ENCODE measurements around the gene CYP2R1.

CYP2R1 gene, protein sequence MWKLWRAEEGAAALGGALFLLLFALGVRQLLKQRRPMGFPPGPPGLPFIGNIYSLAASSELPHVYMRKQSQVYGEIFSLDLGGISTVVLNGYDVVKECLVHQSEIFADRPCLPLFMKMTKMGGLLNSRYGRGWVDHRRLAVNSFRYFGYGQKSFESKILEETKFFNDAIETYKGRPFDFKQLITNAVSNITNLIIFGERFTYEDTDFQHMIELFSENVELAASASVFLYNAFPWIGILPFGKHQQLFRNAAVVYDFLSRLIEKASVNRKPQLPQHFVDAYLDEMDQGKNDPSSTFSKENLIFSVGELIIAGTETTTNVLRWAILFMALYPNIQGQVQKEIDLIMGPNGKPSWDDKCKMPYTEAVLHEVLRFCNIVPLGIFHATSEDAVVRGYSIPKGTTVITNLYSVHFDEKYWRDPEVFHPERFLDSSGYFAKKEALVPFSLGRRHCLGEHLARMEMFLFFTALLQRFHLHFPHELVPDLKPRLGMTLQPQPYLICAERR

DNA sequence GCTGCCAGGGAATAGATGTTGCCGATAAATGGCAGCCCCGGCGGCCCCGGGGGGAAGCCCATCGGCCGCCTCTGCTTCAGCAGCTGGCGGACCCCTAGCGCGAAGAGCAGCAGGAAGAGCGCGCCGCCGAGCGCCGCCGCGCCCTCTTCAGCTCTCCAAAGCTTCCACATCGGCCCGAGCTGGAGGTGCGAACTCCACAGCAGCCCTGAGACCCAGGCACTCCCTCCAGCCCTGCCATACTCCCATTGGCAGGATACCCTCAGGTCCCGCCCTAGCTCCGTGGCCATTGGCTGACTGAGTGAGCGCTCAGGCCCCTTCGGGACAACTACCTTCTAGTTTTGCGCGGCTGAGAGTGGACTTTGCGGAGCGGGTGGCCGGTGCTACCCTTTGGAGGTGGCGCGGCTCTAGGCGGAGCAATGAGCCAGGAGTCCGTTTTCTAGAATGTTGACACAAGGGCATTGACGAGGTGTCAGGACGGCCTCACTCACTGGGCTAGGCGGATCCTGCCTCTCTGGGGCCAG, at the start of gene CYP2R1:
Gene CYP2R1, minus strand, starts transcription at position 196 of the 521 bp plus-strand sequence. Its CDS starts 26 bp downstream, at position 170.
- intact Hi-C loops (cut with DNase I), result loop anchor here (5.0 kb wide), 1 partner anchor 370 kb away; the partner anchor contains the start of gene PSMA1
- peak; percentile 89 to 99 (median 94) for DNase-seq

DNA sequence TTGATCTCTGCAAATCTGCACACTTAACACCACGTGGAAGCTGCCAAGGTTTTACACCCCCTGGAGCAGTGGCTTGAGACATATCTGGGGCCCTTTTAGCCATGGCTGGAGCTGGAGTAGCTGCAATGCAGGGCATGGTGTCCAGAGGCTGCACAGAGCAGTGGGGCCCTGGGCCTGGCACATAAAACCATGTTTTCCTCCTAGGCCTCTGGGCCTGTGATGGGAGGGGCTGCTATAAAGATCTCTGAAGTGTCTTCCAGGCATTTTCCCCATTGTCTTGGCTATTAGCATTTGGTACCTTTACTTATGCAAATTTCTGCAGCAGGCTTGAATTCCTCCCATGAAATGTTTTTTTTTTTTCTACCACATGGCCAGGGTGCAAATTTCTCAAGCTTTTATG, 46.9 kb upstream of the CYP2R1 start:
- no peak for DNase-seq
- intact Hi-C loops (cut with DNase I), result no loop called here

DNA sequence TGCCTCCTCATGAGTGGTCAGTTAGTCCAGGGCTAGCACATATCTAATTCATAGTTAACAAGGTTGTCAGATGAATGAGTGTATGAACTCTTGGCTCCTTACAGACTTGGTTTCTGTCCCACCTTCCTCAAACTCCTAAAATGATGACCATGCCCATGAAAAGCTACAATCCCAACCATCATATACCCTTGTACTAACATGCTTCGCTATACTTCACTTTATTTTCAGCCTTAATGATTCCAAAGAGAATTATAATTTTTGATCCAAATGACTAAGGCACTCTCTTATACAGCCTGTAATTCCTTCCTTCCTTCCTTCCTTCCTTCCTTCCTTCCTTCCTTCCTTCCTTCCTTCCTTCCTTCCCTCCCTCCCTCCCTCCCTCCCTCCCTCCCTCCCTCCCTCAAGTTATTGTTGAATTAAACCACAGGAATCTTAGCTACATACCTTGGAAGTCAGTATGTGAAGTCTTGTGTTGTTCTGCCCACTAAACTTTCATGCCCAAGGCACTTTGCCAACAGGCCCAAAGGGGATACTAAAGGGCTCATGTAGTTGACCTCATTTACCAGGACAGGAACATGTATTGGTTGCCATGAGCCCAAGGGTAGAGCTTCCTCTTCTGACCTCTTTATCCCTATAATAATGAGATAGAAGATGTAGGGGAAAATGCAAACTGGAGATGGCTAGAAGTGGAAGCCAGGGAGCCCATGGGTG, 42.8 kb upstream of the CYP2R1 start:
- DNase-seq, result no peak
- intact Hi-C loops (cut with DNase I), result no loop called here

DNA sequence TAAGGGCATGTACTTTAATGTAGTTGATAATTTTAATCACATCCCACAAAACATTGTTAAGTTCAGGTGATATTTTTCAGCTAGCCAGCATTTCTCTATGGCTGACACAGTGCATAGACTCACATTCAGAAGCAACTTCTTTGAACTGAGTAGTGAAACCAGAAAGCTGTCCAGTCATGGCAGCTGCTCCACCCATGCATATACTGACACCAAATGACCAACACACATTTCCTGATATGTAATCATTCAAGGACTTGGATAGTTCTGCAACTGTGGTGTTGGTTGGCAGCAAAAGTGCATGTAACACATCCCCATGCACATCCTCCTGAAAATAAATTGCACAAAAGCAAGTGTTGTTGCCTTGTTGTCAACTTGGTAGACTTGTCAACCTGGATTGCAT, 40.4 kb upstream of the CYP2R1 start:
- intact Hi-C loops (cut with DNase I), result no loop called here

DNA sequence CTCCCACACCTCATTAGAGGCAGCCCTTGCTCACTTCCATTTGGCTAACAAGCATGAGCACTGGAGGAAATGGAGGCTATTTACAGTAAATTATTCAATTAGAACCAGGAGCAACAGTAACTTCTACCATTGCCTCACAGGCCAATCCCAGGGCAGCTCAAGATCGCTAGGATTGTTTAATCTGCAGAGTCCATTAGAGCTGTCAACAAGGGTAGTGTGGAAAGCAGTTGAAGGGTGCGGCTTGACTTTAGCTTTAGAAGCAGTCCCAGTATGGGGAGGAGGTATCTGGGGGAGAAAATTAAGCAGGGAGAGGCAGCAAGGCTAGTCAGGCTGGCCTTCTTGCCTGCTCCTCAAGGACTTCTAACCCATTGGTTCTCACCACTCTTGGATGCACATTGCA, 38.3 kb upstream of the CYP2R1 start:
- intact Hi-C loops (cut with DNase I), result no loop called here
- DNase-seq, result no peak

More for the DNA sequence above, 40.4 kb upstream of the CYP2R1 start:
- no peak for DNase-seq

DNA sequence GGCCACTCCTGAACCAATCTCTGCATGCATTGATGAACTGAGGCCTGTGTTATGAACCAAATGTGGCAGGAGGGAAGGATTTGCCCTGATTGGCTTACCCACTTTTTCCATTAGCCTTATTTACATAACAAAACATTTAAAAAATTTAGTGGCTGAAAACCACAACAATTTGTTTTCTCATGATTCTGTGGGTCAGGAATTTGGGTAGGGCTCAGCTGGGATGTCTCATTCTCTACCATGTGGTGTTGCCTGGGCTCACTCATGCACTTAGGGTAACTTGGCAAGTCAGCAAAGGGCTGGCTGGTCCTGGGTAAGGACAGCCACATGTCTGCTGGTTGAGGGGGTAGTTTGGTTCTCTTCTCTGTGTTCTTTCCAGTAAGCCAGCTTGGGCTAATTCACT, 35.1 kb upstream of the CYP2R1 start:
- intact Hi-C loops (cut with DNase I), result no loop called here
- no peak for DNase-seq

DNA sequence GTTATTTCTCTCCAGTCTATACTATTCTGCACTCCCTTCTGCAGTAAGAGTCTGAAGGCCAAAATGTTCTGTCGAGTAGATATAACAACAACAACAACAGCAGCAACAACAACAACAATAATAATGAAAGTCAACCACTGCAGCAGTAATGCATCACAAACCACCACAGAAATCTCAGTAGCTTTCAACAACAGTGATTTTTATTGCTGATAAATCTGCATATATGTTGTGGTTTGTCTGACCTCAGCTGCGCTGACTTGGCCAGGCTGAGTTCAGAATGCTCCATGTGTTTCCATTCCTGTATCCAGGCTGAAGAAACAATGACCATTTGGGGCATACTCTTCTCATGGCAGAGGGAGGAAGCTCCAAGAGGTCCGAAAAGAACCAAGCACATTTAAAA, 32.3 kb upstream of the CYP2R1 start:
- intact Hi-C loops (cut with DNase I), result no loop called here
- DNase-seq, result no peak

DNA sequence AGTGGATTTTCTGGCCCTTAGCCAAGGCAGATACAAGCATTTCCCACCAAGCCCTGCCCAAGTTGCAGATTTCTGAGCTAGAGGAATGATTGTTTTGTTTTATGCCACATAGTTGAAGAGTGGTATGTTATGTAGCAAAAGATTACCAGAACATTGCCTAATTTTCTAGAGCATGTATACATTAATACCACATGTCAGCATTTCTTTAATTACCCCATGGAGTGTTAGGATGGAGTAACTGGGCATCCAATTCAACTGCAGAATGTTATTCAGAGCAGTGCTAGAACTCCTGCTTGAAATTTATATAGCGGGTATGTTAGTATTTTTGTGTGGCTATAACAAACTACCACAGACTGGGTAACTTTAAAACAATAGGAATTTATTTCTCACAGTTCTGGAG, 24.4 kb upstream of the CYP2R1 start:
- intact Hi-C loops (cut with DNase I), result no loop called here
- no peak for DNase-seq

DNA sequence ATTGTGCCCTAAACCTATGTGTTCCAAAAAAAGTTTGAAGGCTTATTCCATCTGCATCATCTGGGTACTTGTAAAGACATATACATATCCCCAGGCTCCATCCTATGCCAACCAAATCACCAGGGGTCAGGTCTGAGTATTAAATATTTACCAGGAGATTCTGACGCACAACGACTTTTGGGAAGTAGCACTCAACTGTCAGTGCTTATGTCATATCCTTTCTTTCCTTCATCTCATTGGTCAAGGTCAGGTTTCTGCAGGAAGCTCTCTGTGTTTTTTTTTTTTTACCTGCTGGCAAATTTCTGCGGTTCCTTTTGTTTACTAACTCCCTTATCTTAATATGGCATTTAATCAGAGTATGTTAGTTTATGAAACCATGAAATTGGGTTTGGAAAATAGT, 22.5 kb upstream of the CYP2R1 start:
- intact Hi-C loops (cut with DNase I), result no loop called here
- no peak for DNase-seq

DNA sequence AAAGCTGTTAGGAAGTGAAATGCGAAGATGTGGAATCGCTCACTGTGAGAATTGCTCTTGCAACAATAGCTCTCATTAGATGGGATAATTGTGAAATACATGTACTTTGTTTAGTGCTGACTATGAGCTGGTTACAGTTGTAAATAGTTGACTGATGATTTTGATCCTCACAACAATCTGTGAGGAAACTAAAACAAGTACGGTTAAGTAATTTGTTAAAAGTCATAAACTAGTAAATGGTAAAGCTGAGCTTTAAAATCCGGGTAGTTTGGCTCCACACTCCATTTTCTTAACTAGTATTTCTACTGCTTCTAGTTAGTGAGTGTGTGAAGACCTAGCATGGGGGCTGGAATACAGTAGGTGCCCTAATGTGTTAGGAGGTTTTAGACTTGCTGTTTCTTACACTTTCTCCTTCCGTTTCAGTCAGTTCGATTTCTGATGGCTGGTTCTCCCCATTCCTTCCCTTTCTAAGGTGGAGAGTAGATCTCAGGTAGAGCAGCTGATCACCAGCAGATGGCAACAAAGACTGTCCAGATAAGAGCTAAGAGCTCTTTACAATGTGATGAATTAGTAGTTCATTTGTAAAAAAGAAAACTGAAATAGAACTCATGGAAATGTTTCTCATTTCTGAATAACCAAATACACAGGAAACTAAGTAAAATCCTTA, 16.3 kb upstream of the CYP2R1 start:
- peak in 3 of 10 donors; percentile 26 to 72 (median 28) for DNase-seq
- intact Hi-C loops (cut with DNase I), result loop anchor here (1.0 kb wide), 1 partner anchor 300 kb away; no protein-coding TSS in a partner anchor

DNA sequence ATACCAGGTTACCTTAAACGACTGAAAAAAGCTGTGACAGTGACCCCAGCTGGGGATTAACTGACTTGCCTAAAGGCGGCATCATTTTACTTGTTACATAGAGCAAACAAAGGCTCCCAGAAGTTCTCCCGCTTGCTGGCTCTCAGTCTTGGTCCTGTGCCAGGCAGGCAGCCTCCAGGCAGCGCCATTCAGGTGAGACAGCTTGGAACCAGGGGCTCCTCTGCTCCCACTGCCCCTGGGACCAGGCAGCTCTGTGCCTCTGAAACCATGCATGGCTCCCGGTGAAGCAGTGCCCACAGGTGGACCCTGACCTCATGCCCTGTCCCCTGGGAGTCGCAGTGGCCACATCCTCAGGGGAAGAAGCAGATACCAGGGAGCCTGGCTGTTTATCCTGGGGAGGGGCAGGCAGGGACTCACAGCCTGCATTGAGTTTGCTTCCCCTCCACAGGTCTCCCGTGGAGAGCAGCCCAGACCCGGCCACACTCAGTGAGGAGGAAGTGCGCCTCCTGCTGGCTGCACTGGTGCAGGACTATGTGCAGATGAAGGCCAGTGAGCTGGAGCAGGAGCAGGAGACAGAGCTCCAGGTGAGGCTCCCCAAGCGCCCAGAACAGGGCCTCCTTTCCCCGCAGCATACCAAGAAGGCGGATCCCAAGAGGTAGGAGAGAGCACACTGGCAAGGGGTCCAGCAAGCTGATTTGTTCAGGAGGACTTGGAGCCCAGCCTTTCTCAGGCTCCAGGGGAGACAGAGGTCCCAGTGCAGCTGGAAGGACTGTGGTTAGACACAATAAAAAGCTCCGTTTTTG, 15.6 kb upstream of the CYP2R1 start:
- peak; percentile 52 to 96 (median 82) for DNase-seq
- intact Hi-C loops (cut with DNase I), result loop anchor here (1.0 to 2.0 kb wide), 3 partner anchors 117 to 371 kb away; no protein-coding TSS in a partner anchor

DNA sequence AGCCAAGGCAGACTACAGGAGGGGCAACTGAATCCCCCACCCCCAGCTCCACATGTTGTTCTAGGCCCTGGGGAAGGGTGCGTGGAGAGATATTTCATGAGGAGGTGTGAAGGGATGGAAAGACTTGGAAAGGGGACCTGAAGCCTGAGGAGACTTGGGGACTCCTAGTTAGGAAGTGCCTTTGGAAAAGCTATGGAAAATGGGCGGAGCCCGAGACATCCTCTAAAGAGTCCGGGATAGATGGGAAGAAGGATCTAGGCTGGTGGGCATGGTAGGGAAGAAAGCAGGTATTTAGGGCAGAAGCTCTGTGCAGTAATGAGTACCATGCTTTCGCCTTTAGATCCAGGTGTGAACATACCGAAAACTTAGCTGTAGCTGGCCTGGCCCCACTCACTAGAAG, 15.0 kb upstream of the CYP2R1 start:
- intact Hi-C loops (cut with DNase I), result loop anchor here (1.0 to 2.0 kb wide), 2 partner anchors 117 to 370 kb away; no protein-coding TSS in a partner anchor
- no peak for DNase-seq

DNA sequence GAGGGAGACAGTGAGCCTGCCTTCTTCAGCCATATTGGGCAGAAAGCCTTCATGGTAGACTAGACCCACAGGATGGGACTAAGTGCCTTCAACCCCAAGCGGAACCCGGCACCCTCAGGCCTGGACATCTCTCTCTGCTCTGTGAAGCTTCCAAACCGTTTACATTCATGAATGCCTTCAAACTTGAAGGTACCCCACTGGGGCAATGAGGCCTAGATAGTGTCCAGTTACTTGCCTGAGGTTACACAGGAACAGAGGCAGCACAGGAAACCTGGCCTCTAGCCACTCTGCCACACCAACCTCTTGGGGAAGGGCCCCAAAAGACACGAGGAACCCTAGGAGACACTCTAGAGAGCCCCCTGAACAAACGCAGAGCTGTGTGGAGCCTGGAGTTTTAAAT, 14.5 kb upstream of the CYP2R1 start:
- no peak for DNase-seq
- intact Hi-C loops (cut with DNase I), result loop anchor here (2.0 kb wide), 1 partner anchor 370 kb away; no protein-coding TSS in a partner anchor

DNA sequence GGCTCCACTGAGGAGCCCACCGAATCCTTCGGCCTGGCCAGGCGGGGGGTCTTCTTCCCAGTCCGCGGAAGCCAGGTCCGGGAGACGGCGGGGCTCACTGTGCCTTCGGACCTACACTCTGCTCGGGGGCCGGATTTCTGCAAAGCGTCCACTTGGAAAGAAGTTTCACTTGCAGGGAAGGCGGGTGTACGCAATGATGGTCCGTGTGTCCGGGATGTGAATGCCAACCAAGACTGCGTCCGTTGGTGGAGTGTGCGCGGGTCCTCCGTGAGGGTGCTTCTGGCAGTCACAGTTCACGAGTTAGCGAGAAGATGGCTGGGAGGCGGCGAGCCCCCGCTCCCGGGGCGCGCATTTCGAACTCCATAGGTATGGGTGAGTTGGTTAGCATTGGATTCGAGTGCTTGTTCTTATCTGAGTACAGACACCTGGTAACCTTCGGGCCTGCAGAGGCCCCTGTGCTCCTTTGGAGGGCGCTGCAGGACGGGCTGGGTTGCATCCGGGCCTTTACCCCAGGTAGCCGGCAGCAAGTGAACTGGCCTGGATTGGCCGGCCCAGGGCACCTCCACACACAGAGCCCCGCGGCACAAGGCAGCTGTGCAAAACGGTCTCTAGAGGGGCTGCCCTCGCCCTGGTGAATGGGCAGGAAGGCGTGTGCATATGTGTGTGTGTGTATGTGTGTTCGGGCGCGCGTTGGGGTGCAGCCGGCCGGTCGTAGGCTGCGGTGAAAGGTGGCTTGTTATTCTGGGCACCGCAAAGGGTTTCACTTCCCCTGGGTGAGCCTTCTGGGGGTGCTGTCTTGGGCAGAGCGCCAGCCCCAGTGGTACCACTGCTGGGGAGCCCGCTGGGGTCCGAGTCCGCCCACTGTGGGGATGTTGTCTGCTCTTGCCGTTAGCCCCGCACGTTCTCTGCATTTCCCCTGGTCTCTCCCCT, 13.3 kb upstream of the CYP2R1 start:
- intact Hi-C loops (cut with DNase I), result loop anchor here (2.0 kb wide), 1 partner anchor 369 kb away; no protein-coding TSS in a partner anchor
- DNase-seq, result peak in 8 of 10 donors; percentile 8 to 85 (median 28)

DNA sequence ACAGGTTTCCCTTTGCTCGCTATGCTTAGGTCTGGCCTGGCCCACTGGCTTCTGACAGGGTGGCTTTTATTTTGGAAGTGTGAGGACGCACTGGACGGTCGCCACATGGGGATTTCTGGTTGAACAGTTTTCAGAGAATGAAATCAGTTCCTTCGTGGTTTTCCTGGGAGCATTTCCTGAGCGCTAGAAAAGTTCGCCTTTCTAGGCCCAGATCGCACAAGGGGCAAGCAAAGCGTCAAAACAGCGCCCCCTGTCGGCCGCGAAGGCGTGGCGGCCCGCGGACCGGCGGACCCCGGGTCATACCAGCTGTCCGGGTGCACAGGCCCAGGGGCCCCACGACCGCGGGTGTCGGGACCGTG, 12.7 kb upstream of the CYP2R1 start:
- intact Hi-C loops (cut with DNase I), result no loop called here
- peak; percentile 37 to 96 (median 73) for DNase-seq

DNA sequence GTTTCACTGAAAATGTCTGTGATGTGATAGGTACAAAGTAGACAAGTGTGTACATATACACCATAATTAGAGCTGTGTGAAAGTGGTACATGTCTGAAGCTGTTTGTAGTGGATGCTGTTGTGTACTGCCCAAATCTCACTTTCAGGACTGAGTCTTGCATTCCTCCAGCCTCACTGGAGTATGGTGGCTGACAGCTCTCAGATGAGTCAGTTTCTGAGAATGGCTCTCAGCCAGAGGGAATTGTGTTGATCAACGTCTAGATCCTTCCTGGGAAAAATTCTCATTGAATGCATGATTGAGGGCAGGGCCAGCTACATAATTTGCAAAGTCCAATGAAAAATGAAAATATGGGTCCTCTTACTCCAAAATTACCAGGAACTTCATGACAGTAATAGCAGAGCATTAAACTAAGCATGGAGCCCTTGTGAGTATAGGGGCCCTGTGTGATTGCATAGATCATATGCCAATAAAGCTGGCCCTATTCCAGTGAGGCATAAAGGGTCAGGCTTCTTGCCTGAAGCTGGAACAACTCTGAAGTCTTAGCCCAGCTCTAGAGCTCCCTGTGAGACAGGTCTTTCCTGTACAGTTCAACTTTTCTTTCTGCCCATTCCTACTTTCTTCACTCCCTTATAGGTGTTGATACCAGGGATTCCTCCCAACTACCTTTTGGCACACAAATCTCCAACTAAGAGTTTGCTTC, 10.8 kb upstream of the CYP2R1 start:
- intact Hi-C loops (cut with DNase I), result no loop called here
- no peak for DNase-seq

DNA sequence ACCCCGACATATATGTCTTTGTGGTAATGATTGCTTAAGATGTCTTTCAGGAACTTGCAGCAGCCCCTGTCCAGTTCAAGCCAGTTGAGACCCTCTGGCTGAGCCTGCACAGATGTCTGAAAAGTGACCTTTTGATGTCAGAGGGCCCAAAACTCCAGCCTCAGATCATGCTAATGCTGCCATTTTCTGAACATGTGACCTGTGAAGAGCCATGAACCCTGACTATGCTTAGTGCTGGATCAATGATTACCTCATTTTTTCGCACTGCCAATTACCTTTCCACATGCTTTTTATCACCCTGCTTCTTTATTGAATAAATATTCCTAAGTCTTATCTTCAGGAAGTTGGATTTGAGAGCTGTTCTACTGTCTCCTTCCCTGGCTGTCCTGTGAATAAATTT, 6.9 kb upstream of the CYP2R1 start:
- DNase-seq, result no peak
- intact Hi-C loops (cut with DNase I), result no loop called here

DNA sequence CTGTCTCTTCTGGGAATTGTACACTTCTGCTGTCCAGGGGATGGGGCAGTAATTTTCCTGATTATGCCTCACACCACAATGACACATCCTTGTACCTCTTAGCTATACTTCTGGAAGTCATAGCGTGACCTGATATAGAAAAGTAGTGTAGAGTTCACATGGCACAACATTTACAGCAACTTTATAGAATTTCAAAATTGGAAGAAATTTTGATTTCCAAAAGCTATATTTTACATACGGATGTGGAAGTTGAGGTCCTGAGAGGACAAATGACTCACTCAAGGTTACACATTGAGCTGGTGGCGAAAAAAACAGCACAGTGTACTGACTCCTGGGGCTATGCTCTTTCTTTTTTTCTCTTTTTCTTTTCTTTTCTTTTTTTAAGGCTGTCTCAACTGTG, 6.3 kb upstream of the CYP2R1 start:
- intact Hi-C loops (cut with DNase I), result no loop called here

More for the DNA sequence above, 6.3 kb upstream of the CYP2R1 start:
- DNase-seq, result no peak
